Right kidney (tissue), 1 donor: Measurements from ENCODE around the gene LMCD1.

Source experiments
- DNase-seq: peaks from one replicate; pipeline ENCODE4 v3.0.0-alpha.2; 2016

LMCD1 gene

GRCh38 chr3:8584661-8585060, 83.0 kb downstream of the LMCD1 start:
- DNase-seq, result no peak

- no peak for DNase-seq
Observed at GRCh38 chr3:8589880-8590556, 88.4 kb downstream of the LMCD1 start.

GRCh38 chr3:8593021-8593827, 91.6 kb downstream of the LMCD1 start:
- DNase-seq, result no peak

- no peak for DNase-seq
Observed at GRCh38 chr3:8595252-8595651, 93.6 kb downstream of the LMCD1 start.

- DNase-seq, result no peak
Observed at GRCh38 chr3:8595695-8596115, 94.1 kb downstream of the LMCD1 start.

GRCh38 chr3:8596321-8597218, 94.9 kb downstream of the LMCD1 start:
- no peak for DNase-seq

- DNase-seq, result no peak
Observed at GRCh38 chr3:8597219-8597853, 95.7 kb downstream of the LMCD1 start.

GRCh38 chr3:8599146-8599545, 97.5 kb downstream of the LMCD1 start:
- DNase-seq, result no peak

GRCh38 chr3:8600457-8600856, 98.8 kb downstream of the LMCD1 start:
- no peak for DNase-seq

- no peak for DNase-seq
Observed at GRCh38 chr3:8603115-8603710, 101.6 kb downstream of the LMCD1 start.

GRCh38 chr3:8604006-8604405, 102.4 kb downstream of the LMCD1 start:
- no peak for DNase-seq

- no peak for DNase-seq
Observed at GRCh38 chr3:8604988-8605387, 103.4 kb downstream of the LMCD1 start.

GRCh38 chr3:8606701-8607231, 105.1 kb downstream of the LMCD1 start:
- DNase-seq, result no peak

GRCh38 chr3:8607234-8608040, 105.8 kb downstream of the LMCD1 start:
- peak; percentile 33 for DNase-seq

- no peak for DNase-seq
Observed at GRCh38 chr3:8608041-8608790, 106.6 kb downstream of the LMCD1 start.

- DNase-seq, result no peak
Observed at GRCh38 chr3:8608791-8609467, 107.3 kb downstream of the LMCD1 start.

GRCh38 chr3:8610951-8611350, 109.3 kb downstream of the LMCD1 start:
- no peak for DNase-seq

- no peak for DNase-seq
Observed at GRCh38 chr3:8617921-8618320, 116.3 kb downstream of the LMCD1 start.

GRCh38 chr3:8618950-8619349, 117.3 kb downstream of the LMCD1 start:
- DNase-seq, result no peak
